SHP77 treated with DMSO at 0.1 percent for 48 hours (cell line): Measurements from ENCODE around the gene MIP.
"Not testable (repeated sequence)": the region's sequence is repeated elsewhere in the genome, so short reads cannot be mapped to it uniquely, and the experiment has no call there.

Experiments used
- DNase-seq: peaks from one replicate; lab custom pipeline; 2025; lab: John Stamatoyannopoulos, UW

MIP gene

DNA sequence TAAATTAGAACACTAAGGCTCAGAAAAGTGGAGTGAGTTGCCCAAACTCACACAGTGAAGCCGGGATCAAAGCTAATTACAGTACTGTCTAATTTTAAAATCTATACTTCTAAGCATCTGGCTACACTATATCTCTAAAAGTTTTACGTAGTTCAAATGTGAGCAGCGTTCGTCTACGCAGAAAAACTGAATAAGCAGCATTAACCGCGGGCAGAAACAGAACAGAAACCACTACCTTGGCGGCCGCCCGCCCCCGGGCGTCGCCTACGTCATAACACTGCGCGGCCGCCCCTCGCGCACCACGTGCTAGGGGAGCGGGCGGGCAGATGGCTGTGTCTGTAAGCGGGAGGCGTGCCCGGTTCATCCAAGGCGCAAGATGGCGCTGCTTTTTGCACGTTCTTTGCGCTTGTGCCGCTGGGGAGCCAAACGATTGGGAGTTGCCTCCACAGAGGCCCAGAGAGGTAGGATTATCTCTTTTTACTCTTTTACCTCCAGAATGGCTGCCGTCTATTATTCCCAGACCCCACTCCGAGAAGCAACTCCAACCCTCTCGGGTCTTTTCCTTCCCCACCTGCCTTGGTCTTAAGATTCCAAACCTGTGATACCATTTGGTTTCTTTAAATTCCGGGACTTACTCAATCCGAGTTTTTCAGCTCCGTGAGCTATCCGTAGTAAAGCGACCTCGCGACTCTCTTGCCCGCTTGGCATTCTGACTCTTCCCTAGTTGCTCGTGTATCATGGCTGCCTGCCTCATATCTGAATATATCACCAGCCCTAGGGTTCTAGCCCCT is 14.0 kb upstream of the MIP start, which contains the start of gene SPRYD4:
Gene SPRYD4 (plus strand): TSS at position 363 of the 791 bp plus-strand sequence. CDS start 14 bp downstream, at position 377.
- DNase-seq = peak; percentile 60

DNA sequence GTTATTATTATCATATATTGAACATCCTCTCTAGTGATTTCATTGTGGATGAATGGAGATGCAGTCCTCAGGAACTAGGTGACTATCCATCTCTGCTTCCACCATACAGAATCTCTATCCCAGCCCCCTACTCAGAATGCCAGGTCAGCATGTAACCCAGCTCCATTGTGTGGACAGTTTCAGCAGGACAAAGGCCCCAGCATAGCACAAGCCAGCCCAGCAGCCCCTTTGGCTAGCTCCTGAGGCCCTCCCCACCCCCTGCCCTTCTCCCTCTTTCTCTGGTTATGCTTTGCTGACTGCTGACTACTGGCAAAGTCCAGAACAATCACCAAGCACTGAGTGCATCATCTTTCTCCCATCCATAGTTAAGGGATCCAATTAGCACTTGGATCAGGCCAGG is 8.1 kb upstream of the MIP start:
- DNase-seq = no peak

DNA sequence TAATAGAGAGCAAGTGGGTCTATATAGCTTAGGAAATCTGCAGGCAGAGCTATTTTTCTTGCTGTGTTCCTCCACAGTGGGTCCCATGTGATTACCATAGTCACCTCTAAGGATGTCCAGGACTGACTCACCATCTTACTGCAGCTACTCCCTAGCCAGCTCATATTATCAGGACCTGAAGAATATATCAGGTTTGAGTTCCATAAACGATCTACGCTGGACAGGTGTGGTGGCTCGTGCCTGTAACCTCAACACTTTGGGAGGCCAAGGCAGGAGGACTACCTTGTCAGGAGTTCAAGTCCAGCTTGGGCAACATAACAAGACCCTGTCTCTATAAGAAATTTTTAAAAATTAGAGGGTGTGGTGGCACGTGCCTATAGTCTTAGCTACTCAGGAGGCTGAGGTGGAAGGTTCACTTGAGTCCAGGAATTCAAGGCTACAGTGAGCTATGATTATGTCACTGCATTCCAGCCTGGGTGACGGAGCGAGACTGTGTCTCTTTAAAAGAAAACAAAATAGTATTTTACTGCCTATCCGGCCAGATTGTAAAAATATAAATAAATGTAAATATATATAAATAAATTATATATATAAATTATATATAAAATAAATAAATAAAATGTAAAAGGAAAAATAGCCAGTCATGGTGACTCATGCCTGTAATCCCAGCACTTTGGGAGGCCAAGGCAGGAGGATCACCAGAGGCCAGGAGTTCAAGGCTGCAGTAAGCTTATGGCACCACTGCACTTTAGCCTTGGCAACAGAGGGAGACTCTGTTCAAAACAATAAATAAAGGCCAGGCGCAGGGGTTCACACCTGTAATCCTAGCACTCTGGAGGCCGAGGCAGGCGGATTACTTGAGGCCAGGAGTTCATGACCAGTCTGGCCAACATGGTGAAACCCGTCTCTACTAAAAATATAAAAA is 7.0 kb upstream of the MIP start:
- DNase-seq = no peak

DNA sequence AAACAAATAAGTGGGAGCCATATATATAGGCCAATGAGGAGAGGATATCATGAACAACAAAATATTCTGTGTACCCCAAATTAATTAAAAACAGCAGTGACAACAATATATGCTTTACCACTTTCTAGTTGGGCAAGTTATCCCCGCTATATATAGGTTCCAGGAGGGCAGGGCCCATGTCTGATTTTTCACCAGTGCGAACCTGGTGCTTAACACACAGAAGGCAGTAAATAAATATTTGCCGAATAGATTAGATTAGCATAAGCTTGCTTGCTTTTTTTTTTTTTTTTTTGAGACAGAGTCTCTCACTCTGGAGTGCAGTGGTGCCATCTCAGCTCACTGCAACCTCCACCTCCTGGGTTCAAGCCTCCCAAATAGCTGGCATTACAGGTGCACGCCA is 3.4 kb upstream of the MIP start:
- DNase-seq = no peak

DNA sequence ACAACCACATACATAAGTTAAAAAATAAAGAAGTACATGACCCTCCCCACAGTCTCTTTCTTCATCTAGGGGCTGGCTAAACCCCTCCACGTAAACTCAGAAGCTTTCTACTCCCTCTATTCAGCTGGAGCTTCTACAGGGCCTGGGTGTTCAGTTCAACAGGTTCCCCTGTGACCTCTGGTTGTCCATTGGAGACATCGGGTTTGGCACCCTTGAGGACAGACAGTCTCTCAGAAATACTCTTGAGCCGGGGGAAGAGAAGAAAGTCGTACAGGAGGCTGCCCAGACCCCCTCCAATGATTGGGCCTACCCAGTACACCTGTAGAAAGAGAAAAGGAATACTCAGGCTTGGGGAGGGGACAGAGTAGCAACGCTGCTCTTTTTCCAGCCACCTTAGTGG is 3.3 kb downstream of the MIP start:
- no peak for DNase-seq

DNA sequence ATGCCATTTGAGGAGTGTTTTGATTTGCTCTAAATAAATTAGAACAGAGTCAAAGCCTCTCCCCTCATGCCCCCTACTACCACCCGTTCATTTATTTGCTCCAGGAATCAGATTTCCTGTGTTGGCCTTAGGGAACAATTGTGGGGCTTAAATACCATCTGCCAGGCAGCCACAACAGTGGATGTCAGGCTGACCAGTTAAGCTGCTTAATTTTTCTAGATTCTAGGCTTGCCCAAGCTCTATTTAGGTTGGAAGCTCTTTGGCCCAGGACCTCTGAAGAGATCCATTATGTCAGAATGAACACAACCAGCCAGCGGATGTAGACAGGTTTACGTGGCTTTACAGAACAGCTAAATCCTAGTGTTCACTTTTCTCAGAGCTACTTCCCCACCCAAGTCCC is 4.2 kb downstream of the MIP start:
- no peak for DNase-seq

DNA sequence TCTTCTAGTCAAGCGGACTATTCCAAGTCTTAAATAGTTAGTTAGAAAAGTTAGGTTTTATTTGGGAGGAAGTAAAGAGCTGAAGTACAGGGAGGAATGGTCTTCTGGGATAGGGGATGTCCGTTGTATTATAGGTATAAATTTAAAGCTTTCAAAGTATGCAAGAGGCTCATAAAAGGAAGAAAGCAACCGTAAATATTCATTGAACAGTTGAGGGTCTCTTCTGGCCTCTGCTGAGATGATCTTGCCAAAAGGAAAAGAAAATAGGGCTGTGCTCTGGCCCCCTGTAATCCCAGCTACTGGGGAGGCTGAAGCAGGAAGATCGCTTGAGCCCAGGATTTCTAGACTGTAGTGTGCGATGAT is 4.9 kb downstream of the MIP start:
- peak; percentile 43 for DNase-seq

DNA sequence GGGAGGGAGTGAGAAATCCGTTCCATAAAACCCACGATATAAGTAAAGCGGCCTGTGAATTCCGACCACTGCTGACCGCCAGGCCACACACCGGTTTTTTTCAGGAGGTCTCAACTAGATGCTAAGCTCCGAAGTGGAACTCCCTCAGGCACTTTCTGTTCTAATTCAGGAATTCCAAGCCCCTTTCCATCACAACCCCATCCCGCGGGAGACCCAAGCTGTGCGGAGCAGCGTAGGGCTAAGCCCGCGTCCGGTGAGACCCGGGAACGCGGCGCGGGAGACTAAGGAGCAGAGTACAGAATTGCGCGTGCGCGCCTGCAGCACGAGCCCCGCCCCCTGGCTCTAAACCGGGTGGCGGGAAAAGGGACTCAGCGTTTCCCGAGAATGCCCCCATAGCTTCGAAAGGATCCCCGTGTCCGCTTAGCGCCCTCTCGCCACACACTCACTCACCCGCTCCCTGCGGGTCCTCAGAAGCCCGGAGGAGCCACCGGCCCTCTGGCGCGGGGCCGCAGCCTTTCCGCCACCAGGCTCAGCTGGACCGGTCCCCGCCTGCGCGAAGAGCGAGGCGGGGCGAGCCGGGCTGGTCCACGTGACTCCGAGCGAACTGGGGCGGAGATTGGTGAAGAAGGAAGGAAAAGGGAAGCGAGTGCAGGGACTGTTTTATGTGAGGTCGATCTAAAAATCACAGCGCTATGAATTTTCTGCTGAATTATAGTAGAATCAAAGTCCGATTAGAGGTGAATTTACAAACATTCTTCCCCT is 5.4 kb downstream of the MIP start, which contains the start of gene TIMELESS:
Gene TIMELESS (minus strand): TSS at position 567 of the 762 bp plus-strand sequence. CDS start 15,256 bp downstream, outside the sequence.
- DNase-seq = peak; percentile 94

DNA sequence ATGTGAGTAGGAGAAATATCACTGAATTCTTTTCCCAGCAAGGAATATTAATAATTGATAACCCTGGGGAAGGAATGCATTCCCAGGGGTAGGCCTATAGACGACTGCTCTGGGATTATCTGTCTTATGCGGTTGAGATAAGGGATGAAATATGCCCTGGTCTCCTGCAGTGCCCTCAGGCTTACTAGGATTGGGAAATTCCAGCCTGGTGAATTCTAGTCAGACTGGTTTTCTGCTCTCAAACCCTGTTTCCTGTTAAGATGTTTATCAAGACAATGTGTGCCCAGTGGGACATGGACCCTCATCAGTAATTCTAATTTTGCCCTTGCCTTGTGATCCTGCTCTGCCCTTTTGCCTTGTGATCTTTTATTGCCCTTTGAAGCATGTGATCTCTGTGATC is 11.2 kb downstream of the MIP start:
- DNase-seq = not testable (repeated sequence)

DNA sequence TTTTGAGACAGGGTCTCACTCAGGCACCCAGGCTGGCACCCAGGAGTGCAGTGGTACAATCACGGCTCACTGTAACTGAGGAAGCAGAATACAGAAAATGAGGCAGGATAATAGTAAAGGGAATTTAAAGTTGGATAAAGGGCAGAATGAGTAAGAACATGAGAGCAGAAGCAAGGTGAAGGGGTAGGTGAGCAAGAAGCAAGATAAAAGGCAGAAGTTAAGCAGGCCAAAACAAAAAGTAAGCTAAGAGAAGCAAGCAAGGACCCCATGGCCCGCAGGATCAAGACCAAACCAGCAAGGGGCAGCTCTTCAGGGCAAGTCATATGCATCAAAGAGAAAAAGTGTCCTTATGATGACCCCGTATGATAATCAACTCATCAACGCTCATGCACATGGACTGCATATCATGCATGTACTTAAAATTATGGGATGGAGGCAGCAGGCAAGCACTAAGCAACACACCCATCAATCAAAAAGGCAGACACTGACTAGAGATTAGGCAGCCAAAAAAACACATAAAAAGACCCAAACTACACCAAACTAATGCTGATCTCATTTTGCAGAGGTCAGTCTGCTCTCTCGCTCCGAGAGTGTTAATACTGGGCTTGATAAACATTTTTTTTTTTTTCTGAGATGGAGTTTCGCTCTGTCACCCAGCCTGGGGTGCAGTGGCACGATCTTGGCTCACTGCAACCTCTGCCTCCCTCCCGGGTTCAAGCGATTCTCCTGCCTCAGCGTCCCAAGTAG is 16.9 kb downstream of the MIP start:
- DNase-seq = no peak

DNA sequence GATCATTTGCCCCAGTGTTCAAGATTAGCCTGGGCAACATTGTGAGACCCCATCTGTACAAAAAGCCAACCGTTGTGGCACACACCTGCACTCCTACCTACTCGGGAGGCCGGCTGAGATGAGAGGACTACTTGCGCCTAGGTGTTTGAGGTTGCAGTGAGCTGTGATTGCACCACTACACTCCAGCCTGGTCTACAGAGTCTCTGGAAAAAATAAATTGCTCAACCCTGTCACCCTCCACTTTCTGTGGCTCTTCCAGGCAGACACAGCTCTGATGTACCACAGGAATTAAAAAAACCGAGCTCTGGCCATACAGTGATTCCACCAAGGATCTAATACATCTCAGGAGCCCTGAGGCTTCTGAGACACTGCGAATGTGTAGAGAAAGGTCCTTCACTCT is 19.6 kb downstream of the MIP start:
- no peak for DNase-seq

DNA sequence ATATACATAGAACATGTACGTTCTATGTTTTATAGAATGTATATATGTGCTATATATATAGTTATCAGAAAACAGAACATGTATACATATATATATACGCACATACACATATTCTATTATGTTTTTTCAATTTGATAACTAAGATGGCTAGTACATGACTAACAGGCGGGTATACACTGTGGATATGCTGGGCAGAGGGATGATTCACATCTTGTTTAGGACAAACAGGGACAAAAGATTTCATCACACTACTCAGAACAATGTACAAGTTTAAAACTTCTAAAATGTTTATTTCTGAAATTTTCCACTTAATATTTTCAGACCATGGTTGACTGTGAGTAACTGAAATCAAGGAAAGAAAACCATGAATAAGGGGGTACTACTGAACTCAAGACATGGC is 22.6 kb downstream of the MIP start:
- DNase-seq = no peak

DNA sequence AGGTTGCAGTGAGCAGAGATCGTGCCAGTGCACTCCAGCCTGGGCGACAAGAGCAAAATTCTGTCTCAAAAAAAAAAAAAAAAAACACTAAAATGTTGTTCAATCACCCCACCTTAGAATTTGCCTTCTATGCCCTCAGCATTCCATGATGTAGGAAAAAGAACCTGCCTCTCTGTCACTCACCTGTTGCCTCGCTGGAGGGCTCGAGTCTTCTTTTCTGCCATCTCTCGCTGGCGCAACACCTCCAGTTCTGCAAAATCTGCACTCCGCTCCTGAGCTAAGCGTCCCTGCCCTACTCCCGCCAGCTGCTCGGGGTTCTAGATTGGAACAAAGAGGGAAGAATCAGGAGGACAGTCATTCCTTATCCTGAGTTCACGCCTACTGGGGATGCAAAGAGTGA is 23.2 kb downstream of the MIP start:
- no peak for DNase-seq

DNA sequence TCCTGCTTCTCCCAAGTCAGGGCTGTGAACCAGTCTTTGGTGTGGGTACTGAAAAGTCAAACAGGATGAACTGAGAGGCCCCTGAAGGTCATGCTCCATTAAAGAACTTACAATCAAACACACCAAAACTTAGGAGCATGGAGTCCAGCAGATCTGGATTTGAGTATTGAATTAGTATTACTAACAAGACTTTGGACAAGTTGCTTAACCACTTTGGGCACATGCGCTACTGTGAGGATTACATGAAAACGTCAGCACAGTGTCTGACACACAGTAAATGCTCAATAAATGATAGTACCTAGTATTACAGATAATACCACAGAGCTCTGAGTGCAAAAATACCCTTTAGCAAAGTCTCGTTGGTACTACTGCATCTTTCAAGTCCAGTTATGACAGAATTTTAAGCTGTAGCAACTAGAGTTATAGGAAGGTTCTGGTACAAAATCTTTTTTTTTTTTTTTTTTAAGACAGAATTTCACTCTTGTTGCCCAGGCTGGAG is 28.5 kb downstream of the MIP start:
- no peak for DNase-seq

DNA sequence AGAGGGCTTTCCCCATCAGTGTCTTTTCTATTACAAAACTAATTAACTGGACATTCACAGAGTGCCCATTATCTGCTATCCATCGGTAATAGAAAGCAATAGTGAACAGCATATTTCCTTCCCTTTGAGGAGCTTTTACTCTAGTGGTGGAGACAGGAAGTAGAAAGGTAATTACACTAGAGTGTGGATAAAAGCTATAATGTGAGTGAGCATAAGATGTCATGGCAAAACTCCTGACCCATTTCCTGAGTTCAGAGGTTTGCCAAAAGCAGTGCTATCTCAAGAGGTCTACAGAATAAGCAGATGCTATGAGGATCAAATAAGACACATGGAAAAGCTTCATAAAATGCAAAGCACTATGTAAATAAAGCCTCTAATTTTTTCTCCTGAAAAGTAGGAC is 29.3 kb downstream of the MIP start:
- DNase-seq = no peak

DNA sequence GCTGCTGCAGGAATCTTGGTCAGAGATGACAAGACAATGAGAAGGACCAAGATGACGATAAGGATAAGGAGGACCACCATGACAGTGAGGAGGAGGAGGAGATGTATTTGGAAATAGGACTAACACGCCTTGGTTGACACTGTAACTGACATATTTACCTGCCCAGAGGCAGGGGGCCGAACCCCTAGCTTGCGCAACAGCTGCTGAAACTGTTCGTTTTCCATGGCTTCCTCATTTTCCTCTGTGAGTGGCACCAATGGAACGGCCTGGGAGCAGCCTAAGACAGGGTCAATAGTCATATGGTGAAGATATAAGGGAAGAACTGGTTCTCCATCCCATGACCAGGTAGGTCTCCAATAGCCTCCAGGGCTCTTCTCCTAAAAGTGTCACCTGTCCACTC is 34.0 kb downstream of the MIP start:
- DNase-seq = no peak

DNA sequence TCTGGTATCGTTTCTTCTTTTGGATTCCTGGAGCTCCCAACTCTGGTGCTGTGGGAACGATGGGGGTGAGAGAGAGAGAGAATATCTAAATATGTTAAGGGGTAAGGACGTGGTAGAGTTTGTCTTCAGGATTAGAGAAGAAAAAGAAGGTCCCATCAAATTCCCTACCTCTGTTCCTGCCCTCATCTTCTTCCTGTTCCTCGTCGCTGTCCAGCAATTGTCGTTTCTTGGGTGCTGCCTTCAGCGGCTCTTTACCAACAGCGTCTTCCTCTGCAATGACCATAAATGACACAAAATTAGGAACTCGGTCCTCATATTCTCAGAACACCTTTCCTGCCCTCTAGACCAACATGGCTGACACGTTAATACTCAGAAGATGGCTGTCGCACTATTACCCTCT is 36.7 kb downstream of the MIP start:
- no peak for DNase-seq

DNA sequence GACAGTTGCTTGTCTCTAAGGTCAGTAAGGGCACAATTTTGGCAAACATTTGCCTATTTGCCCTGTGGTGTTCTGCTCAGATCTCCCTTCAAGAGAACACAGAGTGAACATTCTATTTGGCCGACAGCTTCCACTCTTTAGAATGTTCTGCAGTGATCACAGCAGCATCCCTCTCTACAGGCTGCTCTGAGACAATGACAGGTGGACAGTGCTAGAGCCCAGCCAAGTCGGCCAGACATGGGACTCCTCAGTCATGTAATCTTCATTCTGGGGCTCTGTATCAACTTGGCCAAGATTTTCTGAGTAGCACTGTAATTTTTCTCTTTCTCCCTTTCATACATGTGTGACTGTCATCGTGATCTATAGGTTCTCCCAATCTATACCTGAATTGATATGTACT is 40.1 kb downstream of the MIP start:
- DNase-seq = no peak

DNA sequence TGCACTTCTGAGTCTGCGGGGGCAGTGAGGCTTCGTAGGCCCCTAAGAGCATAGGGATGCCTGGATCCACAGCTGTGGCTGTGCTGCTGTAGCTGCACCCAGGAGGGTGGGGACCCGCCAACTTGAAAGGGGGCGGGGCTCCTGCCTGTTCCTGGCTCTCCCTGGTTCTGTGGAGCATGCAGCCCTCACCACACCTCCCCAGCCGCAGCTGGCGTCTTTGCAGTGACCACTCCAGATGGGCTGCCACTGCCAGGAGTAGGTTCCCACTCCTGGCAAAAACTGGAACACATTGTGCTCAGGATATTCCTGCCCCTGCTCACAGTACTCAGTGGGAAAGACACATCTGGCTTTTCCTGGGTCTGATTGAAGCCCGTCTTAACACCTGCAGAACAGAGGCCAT is 41.1 kb downstream of the MIP start:
- DNase-seq = no peak

DNA sequence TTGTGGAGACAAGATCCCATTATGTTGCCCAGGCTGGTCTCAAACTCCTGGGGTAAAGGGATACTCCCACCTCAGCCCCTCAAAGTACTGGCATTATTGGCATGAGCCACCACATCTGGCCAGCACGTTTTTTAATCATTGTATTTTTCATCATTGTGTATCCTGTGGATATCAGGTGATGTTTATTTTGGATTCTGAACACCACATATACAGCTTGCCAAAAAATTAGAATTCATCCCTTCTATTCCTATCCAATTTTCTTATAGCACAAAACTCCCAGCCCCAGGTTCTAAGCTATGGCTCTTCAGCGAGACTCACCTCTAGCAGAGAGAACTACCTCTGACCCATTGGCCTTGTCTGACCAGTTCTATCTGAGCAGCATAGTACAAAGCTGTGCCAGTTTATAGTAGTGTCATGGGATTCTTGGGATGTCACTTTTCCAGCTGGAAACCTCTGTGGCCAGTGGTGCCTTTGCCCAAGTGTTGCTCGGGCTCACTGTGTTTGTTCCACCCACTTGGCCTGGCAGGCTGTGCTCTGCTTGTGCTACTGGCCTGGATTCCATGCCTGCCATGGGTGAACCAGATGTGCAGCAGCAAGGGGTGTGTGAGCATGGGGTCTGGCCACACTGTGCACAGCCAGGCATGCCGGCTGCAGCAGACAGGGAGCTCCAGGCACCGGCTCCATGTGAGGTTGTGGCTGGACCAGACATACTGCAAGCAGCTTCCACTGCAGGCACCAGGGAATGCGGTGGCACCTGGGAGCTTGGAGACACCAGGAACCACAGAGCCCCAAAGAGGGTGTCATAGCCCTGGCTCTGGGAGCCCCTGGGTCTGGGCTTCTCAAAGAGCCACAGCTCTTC is 42.4 kb downstream of the MIP start:
- no peak for DNase-seq
